HL-60 (cell line): ENCODE results near the gene KRT17.

ENCODE experiments used
- DNase-seq, 2 experiments: peaks; one replicate each; pipeline ENCODE4 v3.0.0-alpha.2; 2010 to 2020; ENCODE audit warnings: low read depth in 1 of 2, low spot score in 1 of 2
- H3K27ac ChIP-seq: fragments of 250-450 bp; sonication (Bioruptor Pico); replicated peaks from 2 replicates; pipeline ENCODE4 v1.5.1; 2020; ENCODE audit warnings: mild to moderate bottlenecking, moderate library complexity
- H3K27me3 ChIP-seq: fragments of 250-450 bp; sonication (Bioruptor Pico); 2 replicates; pipeline ENCODE4 v1.5.1; 2021; ENCODE audit warnings: mild to moderate bottlenecking, moderate library complexity; ENCODE audit not compliant: insufficient read depth, poor library complexity, severe bottlenecking
- H3K4me3 ChIP-seq: replicated peaks from 2 replicates; pipeline ENCODE4 v1.5.1; 2011; ENCODE audit warnings: mild to moderate bottlenecking, control low read depth, low read length; ENCODE audit not compliant: insufficient read depth
- GABPA ChIP-seq: IDR thresholded peaks from 2 replicates; pipeline ENCODE4 v1.6.1; 2012; ENCODE audit warnings: low read depth
- POLR2AphosphoS5 ChIP-seq: IDR thresholded peaks from 2 replicates; pipeline ENCODE4 v1.6.1; 2012; ENCODE audit warnings: low read depth
- REST ChIP-seq: IDR thresholded peaks from 2 replicates; pipeline ENCODE4 v1.6.1; 2012; ENCODE audit warnings: low read depth; ENCODE audit not compliant: insufficient replicate concordance
- SPI1 ChIP-seq: IDR thresholded peaks from 2 replicates; pipeline ENCODE4 v1.6.1; 2012; ENCODE audit warnings: low read depth, mild to moderate bottlenecking, borderline replicate concordance
- TF ChIP-seq, protein P1 (sequence below): IDR thresholded peaks from one replicate; pipeline ENCODE4 v1.5.1; 2011; ENCODE audit warnings: low read length, control low read depth, inconsistent platforms; ENCODE audit not compliant: insufficient read depth

The KRT17 gene

GRCh38 chr17:41654678-41655607 lies 30.6 kb upstream of the KRT17 start:
- TF ChIP-seq REST: no peak
- TF ChIP-seq, protein P1, sequence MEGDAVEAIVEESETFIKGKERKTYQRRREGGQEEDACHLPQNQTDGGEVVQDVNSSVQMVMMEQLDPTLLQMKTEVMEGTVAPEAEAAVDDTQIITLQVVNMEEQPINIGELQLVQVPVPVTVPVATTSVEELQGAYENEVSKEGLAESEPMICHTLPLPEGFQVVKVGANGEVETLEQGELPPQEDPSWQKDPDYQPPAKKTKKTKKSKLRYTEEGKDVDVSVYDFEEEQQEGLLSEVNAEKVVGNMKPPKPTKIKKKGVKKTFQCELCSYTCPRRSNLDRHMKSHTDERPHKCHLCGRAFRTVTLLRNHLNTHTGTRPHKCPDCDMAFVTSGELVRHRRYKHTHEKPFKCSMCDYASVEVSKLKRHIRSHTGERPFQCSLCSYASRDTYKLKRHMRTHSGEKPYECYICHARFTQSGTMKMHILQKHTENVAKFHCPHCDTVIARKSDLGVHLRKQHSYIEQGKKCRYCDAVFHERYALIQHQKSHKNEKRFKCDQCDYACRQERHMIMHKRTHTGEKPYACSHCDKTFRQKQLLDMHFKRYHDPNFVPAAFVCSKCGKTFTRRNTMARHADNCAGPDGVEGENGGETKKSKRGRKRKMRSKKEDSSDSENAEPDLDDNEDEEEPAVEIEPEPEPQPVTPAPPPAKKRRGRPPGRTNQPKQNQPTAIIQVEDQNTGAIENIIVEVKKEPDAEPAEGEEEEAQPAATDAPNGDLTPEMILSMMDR: no peak
- TF ChIP-seq GABPA: no peak
- no peak for TF ChIP-seq SPI1
- no peak for TF ChIP-seq POLR2AphosphoS5
- no peaks in the 10 kb centered on the region for H3K27me3 ChIP-seq
- DNase-seq: no peak
- no peak overlapping the region for H3K27ac ChIP-seq
- no peak overlapping the region for H3K4me3 ChIP-seq

DNA sequence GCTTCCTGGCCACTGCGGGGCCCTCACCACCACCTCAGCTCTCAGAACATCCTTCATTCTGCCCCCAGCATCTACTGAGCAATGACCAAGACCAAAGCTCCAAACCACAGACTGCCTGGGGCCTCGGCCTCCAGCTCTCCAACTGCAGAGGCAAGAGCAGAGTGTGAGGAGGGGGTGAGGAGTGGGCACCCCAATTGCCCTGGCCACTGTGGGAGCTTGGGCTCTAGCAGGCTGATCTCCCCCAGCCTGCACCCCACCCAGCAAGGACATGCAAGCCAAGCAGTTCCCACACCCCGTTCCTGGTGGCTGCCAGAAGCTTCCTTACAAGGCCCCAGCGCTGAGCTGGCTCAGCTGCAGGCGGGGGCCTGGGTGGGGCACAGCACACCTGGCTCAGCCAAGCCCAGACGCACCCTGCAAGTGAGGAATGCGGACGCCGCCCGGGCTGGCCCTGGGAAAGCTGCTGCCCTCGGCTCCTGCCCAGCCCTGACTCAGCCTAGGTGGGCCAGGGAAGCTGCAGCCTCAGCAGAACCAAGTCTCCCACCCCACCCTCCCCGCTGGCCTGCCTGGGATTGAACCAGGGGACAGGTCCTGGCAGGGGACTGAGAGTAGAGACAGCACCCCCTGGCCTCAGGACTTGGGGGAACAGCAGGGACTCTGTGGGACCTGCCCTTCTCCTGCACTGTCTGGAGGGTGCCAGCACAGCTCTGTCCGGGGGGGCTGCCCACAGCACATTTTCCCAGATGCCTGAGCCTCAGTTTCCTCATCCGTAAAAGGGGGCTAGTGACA lies 29.7 kb upstream of the KRT17 start:
- no peak for DNase-seq

More for the DNA sequence above, 29.7 kb upstream of the KRT17 start:
- H3K4me3 ChIP-seq: no peak overlapping the region
- no peaks in the 10 kb centered on the region for H3K27me3 ChIP-seq
- no peak overlapping the region for H3K27ac ChIP-seq
- TF ChIP-seq, protein P1: no peak
- TF ChIP-seq GABPA: no peak
- TF ChIP-seq SPI1: no peak
- no peak for TF ChIP-seq REST
- TF ChIP-seq POLR2AphosphoS5: no peak
